HG03442 (cell line): ENCODE data around the gene TMEM121.
"Not testable (repeated sequence)": the region's sequence is repeated elsewhere in the genome, so short reads cannot be mapped to it uniquely, and the experiment has no call there.

Source experiments
- ATAC-seq: cut with Tn5 transposase; IDR thresholded peaks from one replicate; pipeline ENCODE4 v1.9.1; 2021; ENCODE audit warnings: mild to moderate bottlenecking, moderate library complexity; ENCODE audit not compliant: unreplicated experiment

Gene TMEM121

DNA sequence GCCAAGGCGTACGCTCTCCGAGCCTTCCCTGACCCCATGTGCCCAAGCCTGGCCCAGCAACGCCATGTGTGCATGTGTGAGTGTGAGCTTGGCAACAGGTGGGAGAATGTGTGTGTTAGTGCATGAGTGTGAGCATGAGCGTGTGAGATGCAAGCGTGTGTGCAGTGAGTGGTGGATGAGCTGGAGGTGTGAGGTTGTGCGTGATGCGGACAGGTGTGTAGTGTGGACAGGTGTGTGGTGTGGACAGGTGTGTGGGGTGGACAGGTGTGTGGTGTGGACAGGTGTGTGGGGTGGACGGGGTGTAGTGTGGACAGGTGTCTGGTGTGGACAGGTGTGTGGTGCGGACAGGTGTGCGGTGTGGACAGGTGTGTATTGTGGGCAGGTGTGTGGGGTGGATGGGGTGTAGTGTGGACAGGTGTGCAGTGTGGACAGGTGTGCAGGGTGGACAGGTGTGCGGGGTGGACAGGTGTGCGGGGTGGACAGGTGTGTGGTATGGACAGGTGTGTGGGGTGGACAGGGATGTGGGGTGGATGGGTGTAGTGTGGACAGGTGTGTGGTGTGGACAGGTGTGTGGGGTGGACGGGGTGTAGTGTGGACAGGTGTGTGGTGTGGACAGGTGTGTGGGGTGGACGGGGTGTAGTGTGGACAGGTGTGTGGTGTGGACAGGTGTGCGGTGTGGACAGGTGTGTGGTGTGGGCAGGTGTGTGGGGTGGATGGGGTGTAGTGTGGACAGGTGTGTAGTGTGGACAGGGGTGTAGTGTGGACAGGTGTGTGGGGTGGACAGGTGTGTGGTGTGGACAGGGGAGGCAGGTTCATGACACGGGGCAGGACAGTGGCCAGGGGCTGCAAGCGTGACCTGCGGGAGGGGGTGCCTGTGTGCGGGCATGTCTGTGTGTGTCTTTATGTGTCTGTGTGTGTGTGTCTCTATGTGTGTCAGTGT, 41.1 kb downstream of the TMEM121 start:
- ATAC-seq = not testable (repeated sequence)

DNA sequence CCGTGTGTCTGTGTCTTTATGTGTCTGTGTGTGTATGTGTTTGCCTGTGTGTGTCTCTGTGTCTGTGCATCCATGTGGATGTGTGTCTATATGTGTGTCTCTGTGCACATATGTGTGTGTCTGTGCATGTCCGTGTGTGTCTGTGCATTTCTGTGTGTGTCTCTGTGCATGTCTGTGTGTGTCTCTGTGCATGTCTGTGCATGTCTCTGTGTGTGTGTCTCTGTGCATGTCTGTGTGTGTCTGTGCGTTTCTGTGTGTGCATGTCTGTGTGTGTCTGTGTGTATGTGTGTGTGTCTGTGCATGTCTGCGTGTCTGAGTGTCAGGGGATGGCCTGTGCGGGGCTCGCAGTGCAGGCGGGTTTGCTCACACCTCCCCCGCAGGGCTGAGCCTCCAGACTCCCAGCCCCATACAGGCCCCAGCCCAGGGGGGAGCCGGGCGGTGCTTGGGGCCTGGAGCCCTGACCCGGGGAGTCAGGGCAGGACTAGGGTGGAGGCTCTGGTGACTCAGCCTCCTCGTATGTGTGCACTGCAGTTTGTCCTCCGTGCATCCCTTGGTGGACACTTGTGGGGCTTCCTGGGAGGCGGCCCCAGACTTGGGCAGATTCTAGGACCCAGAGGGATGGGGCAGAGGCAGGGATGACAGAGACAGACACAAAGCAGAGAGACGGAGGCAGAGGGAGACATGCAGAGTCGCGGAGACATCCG, 41.9 kb downstream of the TMEM121 start:
- not testable (repeated sequence) for ATAC-seq

DNA sequence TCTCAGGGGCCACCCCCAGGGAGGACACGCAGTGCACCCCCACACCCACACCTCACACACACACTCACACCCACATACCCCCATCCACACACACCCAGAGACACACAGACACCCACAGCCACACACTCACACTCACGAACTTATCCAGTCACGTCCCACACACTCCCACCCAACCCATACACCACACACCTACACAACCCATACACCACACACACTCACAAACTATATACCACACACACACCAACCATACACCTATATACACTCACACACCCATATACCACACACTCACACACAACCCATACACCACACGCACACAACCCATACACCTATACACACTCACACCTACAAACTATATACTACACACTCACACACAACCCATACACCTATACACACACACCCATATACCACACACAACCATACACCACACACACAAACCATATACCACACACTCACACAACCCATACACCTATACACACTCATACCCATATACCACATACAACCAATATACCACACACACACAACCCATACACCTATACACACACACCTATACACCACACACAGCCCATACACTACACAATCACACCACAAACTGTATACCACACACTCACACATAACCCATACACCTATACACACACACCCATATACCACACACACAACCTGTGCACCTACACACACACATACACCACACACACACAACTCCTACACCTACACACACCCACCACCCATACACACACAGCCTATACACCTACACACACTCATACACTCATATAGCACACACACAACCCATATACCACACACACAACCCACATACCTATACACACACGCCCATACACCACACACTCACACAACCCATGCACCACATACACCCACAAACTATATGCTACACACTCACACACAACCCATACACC, 42.7 kb downstream of the TMEM121 start:
- no peak for ATAC-seq

DNA sequence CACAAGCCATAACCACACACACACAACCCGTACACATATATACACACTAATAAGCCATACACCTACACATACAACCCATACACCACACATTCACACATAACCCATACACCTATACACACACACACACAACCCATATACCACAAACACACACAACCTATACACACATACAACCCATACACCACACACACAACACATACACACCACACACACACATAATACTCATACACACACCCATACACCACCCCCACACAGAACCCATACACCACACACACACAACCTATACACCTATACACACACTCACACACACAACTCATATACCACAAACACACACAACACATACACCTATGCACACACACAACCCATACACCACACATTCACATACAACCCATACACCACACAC, 44.1 kb downstream of the TMEM121 start:
- ATAC-seq = no peak

DNA sequence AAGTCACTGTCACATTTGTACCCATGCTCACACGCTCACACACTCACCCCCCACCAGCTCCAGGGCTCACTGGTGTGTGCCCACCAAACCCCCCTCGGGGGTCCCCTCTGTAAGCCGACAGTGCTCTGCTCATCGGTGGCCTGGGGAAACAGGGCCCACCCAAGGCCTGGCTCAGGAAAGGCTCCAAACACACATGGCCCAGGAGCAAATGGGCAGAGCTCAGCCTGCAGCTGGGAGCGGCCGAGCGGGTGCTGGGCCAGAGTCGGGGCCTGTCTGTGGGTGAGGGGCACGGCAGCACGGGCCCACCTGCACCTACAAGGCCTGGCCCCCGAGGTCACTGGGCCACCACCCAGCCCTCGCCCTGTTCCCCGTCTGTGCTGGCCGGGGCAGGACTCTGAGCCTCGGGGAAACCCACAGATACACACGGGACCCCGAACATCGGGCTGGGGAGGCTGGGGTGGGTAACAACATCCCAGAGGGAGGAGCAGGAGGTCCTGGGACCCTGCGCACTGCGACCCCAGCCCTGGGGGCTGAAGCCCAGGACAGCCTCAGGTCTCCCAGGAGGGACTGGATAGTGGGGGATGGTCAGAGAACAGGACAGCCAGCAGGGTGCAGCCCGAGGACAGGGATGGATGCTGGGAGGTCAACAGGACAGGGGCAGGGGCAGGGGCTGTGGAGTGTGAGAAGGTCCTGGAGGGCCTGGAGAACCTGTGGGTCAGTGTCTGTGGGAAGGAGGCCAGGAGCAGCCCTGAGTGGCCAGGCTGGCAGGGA, 45.0 kb downstream of the TMEM121 start:
- not testable (repeated sequence) for ATAC-seq

DNA sequence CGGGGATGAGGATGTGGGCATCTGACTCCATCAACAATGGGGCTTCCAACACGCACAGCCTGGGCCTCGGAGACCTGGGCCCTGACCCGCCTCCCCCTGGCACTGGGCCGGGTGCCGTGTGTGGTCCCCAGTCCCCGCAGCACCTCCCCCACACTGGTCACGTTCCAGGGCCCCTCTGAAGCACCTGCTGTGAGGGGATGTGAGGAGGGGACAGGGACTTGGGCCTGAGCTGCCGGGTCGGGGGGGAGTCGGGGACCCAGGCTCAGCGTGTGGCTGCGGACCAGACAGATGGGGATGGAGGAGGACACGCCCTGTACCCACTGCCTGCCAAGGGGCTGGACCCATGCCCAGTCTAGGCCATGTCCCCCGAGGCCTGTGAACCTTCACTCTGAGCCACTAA, 45.7 kb downstream of the TMEM121 start:
- not testable (repeated sequence) for ATAC-seq

DNA sequence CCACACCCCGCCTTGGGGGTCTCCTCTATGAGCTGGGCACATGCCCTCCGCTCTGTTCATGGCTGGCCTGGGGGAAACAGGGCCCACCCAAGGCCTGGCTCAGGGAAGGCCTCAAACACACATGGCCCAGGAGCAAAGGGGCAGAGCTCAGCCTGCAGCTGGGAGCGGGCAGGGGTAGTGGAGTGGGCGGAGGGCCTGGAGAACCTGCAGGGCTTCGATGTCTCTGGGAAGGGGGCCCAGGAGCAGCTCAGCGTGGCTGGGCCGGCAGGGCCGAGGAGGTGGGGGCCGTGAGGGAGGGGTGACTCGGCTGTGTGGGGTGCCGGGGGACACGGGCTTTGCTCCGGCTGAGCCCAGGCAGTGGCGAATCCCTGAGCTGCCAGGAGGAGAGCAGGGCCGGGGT, 47.5 kb downstream of the TMEM121 start:
- not testable (repeated sequence) for ATAC-seq

DNA sequence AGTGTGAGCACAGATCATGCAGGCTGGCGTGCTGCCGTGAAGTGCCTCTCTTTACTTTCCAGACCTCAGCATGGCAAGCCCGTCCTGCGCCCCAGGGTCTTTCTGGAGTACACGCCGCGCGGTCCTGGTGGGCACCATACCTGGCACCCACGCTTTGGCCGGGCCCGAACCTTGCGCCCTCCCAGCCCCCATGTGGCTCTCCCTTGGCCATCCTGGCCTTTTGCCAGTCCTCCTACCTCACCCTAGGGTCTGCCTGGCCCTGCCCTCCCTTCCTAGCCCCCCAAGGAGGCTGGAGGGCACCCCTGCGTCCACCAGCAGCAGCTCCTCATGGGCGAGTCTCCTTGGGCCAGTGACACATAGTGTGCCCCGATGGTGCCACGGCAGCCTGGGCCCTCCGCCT, 48.0 kb downstream of the TMEM121 start:
- ATAC-seq = not testable (repeated sequence)

DNA sequence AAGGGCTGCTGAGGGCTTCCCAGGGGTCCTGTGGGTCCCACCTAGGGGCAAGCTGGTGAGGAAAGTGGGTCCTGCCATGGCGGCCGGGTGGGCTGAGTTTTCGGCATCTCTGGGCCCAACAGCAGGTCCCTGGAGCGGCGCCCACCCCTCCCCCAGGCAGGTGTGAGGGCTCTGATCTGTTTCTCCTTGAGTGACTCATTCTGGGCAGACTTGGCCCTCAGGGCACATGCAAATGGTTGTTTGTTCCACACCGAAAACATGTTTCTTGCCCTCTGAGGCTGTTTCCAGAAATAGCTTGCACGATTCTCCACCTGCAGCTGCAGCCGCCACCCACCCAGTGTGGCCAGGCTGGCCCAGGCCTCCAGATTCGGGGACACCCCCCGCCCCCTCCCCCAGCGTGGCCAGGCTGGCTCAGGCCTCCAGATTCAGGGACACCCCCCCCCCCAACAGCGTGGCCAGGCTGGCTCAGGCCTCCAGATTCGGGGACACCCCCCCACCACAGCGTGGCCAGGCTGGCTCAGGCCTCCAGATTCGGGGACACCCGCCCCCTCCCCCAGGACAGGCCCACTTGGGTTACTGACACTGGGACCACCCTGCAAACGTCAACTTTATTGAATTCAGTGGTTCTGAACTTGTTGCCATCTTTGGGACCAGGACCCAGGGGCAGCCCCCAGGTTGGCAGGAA, 48.8 kb downstream of the TMEM121 start:
- peak; percentile 50 for ATAC-seq

DNA sequence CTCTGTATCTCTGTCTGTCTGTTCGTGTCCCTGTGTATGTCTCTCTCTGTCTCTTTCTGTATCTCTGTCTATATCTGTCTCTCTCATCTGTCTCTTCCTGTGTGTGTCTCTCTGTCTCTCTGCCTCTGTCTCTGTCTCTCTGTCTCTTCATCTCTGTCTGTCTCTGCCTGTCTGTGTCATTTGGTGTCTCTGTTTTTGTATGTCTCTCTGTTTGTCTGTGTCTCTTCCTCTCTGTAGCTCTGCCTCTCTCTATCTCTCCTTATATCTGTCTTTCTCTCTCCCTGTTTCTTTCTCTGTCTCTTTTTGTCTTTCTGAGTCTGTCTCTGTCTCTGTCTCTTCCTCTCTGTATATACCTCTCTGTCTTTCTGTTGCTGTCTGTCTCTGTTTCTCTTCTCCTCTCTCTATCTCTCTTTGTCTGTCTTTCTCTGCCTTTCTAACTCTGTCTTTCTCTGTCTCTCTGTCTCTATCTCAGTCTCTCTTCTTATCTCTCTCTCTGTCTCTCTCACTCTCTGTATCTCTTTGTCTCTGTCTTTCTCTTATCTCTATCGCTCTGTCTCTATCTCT, 50.2 kb downstream of the TMEM121 start:
- ATAC-seq = no peak

DNA sequence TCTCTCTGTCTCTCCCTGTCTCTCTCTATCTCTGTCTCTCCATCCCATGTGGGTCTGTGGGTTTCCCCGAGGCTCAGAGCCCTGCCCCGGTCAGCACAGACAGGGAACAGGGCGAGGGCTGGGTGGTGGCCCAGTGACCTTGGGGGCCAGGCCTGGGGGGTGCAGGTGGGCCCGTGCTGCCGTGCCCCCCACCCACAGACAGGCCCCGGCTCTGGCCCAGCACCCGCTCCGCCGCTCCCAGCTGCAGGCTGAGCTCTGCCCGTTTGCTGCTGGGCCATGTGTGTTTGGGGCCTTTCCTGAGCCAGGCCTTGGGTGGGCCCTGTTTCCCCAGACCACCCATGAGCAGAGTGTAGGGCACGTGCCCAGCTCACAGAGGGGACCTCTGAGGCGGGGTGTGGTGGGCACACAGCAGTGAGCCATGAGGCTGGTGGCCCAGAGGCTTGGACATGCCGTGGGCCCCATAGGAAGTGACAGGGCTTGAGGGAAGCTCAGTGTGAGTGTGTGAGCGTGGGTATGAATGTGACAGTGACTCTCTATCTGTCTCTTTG, 51.0 kb downstream of the TMEM121 start:
- ATAC-seq = no peak

DNA sequence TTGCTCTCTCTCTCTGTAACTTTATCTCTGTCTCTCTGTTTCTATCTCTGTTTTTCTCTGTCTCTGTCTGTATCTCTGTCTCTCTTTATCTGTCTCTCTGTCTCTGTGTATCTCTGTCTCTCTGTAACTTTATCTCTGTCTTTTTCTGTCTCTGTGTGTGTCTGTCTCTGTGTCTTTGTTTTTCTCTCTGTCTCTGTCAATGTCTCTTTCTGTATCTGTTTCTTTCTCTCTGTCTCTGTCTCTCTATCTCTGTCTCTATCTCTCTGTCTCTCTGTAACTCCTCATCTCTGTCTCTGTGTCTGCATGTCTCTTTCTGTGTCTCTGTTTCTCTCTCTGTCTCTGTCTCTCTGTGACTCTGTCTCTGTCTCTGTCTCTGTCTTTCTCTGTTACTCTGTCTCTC, 51.7 kb downstream of the TMEM121 start:
- ATAC-seq = no peak

DNA sequence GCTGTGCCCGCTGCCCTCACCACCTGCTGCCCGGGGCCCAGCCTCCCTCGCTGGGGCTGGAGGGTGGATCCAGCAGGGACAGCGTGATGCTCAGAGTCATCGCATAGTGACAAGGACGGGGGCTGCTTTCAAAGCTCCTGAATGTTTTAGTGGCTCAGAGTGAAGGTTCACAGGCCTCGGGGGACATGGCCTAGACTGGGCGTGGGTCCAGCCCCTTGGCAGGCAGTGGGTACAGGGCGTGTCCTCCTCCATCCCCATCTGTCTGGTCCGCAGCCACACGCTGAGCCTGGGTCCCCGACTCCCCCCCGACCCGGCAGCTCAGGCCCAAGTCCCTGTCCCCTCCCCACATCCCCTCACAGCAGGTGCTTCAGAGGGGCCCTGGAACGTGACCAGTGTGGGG, 52.8 kb downstream of the TMEM121 start:
- ATAC-seq = not testable (repeated sequence)
